Ishikawa (cell line): ENCODE measurements around the gene KATNIP.

Source experiments
- CEBPB ChIP-seq: IDR thresholded peaks from 2 replicates; pipeline ENCODE4 v1.6.1; 2012
- CREB1 ChIP-seq: IDR thresholded peaks from 2 replicates; pipeline ENCODE4 v1.6.1; 2012; ENCODE audit warnings: low read depth
- EGR1 ChIP-seq: IDR thresholded peaks from 2 replicates; pipeline ENCODE4 v1.6.1; 2012
- EP300 ChIP-seq: IDR thresholded peaks from 2 replicates; pipeline ENCODE4 v1.6.1; 2012; ENCODE audit warnings: borderline replicate concordance
- FOXM1 ChIP-seq: IDR thresholded peaks from 2 replicates; pipeline ENCODE4 v1.6.1; 2012; ENCODE audit warnings: low read depth, borderline replicate concordance
- NFIC ChIP-seq: IDR thresholded peaks from 2 replicates; pipeline ENCODE4 v1.6.1; 2012
- RAD21 ChIP-seq: IDR thresholded peaks from 2 replicates; pipeline ENCODE4 v1.6.1; 2012; ENCODE audit warnings: low read depth
- TAF1 ChIP-seq: IDR thresholded peaks from 2 replicates; pipeline ENCODE4 v1.6.1; 2012; ENCODE audit warnings: low read depth, mild to moderate bottlenecking
- TCF12 ChIP-seq: IDR thresholded peaks from 2 replicates; pipeline ENCODE4 v1.6.1; 2012; ENCODE audit warnings: low read depth
- TEAD4 ChIP-seq: IDR thresholded peaks from 2 replicates; pipeline ENCODE4 v1.6.1; 2012
- YY1 ChIP-seq: IDR thresholded peaks from 2 replicates; pipeline ENCODE4 v1.6.1; 2012; ENCODE audit warnings: low read depth
- ZBTB7A ChIP-seq: IDR thresholded peaks from 2 replicates; pipeline ENCODE4 v1.6.1; 2012; ENCODE audit warnings: low read depth
- TF ChIP-seq, protein P1 (sequence below): IDR thresholded peaks from 2 replicates; pipeline ENCODE4 v1.6.1; 2012; ENCODE audit warnings: low read depth, mild to moderate bottlenecking
- TF ChIP-seq, protein P2 (sequence below): IDR thresholded peaks from 2 replicates; pipeline ENCODE4 v1.6.1; 2012
- TF ChIP-seq, protein P3 (sequence below): IDR thresholded peaks from 2 replicates; pipeline ENCODE4 v1.6.1; 2012

The KATNIP gene

DNA sequence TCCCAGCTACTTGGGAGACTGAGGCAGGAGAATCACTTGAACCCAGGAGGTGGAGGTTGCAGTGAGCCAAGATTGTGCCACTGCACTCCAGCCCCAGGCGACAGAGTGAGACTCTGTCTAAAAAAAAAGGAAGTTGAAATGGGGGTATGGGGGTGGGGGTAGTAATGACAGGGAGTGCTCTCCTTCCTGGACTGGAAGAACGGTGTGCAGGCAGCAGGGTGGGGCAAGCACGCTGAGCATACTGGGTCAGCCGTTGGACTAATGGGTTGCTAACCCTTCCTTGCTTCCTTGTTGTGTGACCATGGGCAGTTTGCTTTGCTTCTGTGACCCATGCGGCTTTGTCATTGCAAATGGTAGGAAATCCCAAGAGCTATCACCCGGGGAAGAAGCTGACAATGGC lies 16.5 kb downstream of the KATNIP start:
- TF ChIP-seq TCF12: no peak
- TF ChIP-seq YY1: no peak
- TF ChIP-seq CREB1: no peak
- TF ChIP-seq EGR1: no peak
- TF ChIP-seq RAD21: no peak
- TF ChIP-seq, protein P1, sequence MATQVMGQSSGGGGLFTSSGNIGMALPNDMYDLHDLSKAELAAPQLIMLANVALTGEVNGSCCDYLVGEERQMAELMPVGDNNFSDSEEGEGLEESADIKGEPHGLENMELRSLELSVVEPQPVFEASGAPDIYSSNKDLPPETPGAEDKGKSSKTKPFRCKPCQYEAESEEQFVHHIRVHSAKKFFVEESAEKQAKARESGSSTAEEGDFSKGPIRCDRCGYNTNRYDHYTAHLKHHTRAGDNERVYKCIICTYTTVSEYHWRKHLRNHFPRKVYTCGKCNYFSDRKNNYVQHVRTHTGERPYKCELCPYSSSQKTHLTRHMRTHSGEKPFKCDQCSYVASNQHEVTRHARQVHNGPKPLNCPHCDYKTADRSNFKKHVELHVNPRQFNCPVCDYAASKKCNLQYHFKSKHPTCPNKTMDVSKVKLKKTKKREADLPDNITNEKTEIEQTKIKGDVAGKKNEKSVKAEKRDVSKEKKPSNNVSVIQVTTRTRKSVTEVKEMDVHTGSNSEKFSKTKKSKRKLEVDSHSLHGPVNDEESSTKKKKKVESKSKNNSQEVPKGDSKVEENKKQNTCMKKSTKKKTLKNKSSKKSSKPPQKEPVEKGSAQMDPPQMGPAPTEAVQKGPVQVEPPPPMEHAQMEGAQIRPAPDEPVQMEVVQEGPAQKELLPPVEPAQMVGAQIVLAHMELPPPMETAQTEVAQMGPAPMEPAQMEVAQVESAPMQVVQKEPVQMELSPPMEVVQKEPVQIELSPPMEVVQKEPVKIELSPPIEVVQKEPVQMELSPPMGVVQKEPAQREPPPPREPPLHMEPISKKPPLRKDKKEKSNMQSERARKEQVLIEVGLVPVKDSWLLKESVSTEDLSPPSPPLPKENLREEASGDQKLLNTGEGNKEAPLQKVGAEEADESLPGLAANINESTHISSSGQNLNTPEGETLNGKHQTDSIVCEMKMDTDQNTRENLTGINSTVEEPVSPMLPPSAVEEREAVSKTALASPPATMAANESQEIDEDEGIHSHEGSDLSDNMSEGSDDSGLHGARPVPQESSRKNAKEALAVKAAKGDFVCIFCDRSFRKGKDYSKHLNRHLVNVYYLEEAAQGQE: no peak
- TF ChIP-seq, protein P2, sequence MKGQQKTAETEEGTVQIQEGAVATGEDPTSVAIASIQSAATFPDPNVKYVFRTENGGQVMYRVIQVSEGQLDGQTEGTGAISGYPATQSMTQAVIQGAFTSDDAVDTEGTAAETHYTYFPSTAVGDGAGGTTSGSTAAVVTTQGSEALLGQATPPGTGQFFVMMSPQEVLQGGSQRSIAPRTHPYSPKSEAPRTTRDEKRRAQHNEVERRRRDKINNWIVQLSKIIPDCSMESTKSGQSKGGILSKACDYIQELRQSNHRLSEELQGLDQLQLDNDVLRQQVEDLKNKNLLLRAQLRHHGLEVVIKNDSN: no peak
- no peak for TF ChIP-seq TAF1
- TF ChIP-seq CEBPB: no peak
- TF ChIP-seq ZBTB7A: no peak
- TF ChIP-seq, protein P3, sequence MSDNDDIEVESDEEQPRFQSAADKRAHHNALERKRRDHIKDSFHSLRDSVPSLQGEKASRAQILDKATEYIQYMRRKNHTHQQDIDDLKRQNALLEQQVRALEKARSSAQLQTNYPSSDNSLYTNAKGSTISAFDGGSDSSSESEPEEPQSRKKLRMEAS: no peak
- no peak for TF ChIP-seq EP300
- no peak for TF ChIP-seq FOXM1
- TF ChIP-seq NFIC: no peak
- no peak for TF ChIP-seq TEAD4

DNA sequence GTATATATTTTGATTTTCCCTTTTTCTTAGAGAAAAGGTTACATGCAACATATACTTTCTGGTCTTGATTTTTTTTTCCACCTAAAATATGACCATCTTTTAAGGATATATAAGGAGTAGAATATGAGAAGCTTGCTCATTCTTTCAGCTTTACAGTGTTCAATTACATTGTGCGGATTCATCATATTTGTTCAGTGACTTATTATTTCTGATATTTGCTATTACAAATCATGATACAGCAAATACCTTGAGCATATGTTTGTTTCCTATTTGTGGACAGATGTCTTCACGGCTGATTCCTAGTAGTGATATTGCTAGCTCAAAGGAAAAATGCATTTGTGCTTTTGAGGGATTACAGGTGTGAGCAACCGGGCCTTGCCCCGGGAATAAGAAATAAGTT lies 18.1 kb downstream of the KATNIP start:
- TF ChIP-seq, protein P3: no peak
- TF ChIP-seq EP300: no peak
- TF ChIP-seq NFIC: no peak
- no peak for TF ChIP-seq RAD21
- TF ChIP-seq, protein P2: no peak
- no peak for TF ChIP-seq FOXM1
- TF ChIP-seq TCF12: no peak
- TF ChIP-seq CREB1: no peak
- no peak for TF ChIP-seq EGR1
- TF ChIP-seq YY1: no peak

DNA sequence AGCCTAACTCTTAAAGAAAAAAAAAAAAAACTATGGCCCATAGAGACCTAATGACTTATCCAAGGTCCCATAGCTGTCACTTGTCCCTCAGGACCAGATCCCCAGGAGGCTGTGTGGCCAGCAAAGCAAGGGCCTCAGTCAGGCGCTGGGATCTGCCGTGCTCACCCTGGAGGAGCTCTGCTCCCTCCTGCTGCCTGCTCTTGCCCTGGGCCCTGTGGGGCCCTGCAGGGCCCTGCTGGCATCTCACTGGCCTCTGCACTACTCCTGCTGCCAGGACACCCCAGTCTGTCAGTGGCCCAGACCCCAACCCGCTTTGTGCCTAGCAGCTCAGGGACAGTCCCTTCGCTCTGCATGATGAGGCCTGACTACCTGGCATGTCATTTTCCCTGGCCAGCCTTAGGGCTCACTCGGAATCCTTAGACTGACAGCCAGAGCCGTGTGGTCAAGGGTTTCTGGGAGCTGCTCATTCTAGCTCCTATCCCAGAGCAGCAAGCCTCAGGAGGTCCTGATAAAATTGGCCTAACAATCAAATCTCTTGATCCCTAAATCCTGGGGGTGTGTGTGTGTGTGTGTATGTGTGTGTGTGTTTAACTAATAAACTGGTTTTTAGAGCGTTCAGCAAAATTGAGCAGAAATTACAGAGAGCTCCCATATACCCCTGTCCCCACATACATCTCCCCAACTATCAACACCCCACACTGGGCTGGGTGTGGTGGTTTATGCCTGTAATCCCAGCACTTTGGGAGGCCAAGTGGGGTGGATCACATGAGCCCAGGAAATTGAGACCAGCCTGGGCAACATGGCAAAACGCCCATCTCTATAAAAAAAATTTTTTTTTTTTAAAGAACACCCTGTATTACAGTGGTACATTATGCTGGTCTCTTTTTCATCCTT lies 21.7 kb downstream of the KATNIP start:
- TF ChIP-seq NFIC (no peak), TAF1 (no peak), EP300 (no peak), CREB1 (no peak)
- TF ChIP-seq, protein P1: no peak

DNA sequence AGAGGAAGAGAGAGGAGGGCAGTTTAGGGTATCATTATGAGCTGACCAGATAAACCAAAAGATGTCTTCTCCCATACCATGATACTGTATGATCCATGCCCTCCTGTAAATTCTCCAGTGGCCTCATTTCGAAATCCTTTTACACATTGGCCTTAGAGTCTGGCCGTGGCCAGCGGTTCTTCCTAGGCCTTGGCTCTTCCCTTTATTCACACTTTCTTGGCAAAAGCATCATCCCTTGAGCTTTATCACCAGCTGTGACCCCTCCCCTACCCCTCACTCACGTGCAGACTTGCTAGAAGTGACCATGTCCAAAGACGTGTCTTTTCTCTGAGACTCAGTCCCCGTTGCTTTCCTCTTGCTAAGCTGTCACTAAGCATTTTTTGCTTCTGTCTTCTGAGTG lies 22.8 kb downstream of the KATNIP start:
- TF ChIP-seq RAD21 (no peak), ZBTB7A (no peak), EGR1 (no peak), TEAD4 (no peak), EP300 (no peak), FOXM1 (no peak), NFIC (no peak), TAF1 (no peak), TCF12 (no peak)
- TF ChIP-seq, protein P3: no peak

DNA sequence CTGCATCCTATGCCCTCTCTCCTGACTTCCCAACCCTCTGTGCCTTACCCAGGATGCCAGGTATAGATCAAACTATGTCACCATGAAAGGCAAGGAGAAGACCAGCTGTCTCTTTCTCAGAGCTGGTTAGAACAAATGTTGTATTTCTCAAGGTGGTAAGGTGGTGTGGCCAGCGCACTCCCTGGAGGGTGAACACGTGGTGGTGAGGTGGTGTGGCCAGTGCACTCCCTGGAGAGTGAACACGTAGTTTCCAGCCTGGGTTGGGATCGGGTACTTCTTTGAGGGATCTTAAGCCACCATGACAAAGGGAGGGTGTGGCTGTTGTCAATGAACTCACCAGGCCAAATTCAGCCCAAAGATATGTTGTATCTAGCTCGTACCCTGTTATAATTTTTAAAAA lies 26.8 kb downstream of the KATNIP start:
- TF ChIP-seq EP300 (no peak), CREB1 (no peak), CEBPB (no peak), TEAD4 (no peak), FOXM1 (no peak), EGR1 (no peak), ZBTB7A (no peak), TAF1 (no peak)
- TF ChIP-seq, protein P3: no peak
- TF ChIP-seq, protein P2: no peak
